Fibroblast of pulmonary artery (primary cell): ENCODE measurements around the gene MRPS16.

Source experiments
- DNase-seq: peaks from one replicate; pipeline ENCODE4 v3.0.0-alpha.2; 2010; ENCODE audit warnings: low read depth
- H3K4me3 ChIP-seq: replicated peaks from 2 replicates; pipeline ENCODE4 v1.5.1; 2011; ENCODE audit warnings: low read depth, mild to moderate bottlenecking, control low read depth, low read length, moderate library complexity
- CTCF ChIP-seq: IDR thresholded peaks from 2 replicates; pipeline ENCODE4 v1.5.1; 2011; ENCODE audit warnings: mild to moderate bottlenecking, control low read depth, low read length, inconsistent platforms; ENCODE audit errors: missing control alignments

Gene MRPS16

GRCh38 chr10:73248259-73248724 is 4.2 kb downstream of the MRPS16 start:
- DNase-seq, result no peak

GRCh38 chr10:73247509-73248258 is 4.8 kb downstream of the MRPS16 start:
- no peak for TF ChIP-seq CTCF
- DNase-seq, result no peak
- H3K4me3 ChIP-seq, result peak overlapping the region; percentile 78

More at GRCh38 chr10:73248259-73248724, 4.2 kb downstream of the MRPS16 start:
- no peak overlapping the region for H3K4me3 ChIP-seq
- no peak for TF ChIP-seq CTCF

- peak; percentile 92 for DNase-seq
- TF ChIP-seq CTCF, result no peak
- peak within 1 kb of the TSS; percentile 78 for H3K4me3 ChIP-seq
Observed at GRCh38 chr10:73246646-73247508, 5.6 kb downstream of the MRPS16 start, which contains the start of gene DNAJC9. Gene DNAJC9, minus strand, starts transcription at chr10:73247255. Its CDS starts 66 bp downstream, at chr10:73247189.

- no peak for DNase-seq
- peak overlapping the region; percentile 78 for H3K4me3 ChIP-seq
- TF ChIP-seq CTCF, result no peak
Observed at GRCh38 chr10:73246322-73246645, 6.2 kb downstream of the MRPS16 start.

- H3K4me3 ChIP-seq, result peak overlapping the region; percentile 78
- no peak for TF ChIP-seq CTCF
- peak; percentile 31 for DNase-seq
Observed at GRCh38 chr10:73244866-73245477, 7.5 kb downstream of the MRPS16 start.

GRCh38 chr10:73239908-73240307 is 12.5 kb downstream of the MRPS16 start:
- no peak overlapping the region for H3K4me3 ChIP-seq
- no peak for TF ChIP-seq CTCF
- DNase-seq, result no peak
